NCI-H1105 treated with DMSO at 0.1 percent for 48 hours (cell line): ENCODE data around the gene AHI1.
"Not testable (repeated sequence)": the region's sequence is repeated elsewhere in the genome, so short reads cannot be mapped to it uniquely, and the experiment has no call there.

ENCODE experiments used
- DNase-seq: peaks from one replicate; lab custom pipeline; 2025; lab: John Stamatoyannopoulos, UW

The AHI1 gene

DNA sequence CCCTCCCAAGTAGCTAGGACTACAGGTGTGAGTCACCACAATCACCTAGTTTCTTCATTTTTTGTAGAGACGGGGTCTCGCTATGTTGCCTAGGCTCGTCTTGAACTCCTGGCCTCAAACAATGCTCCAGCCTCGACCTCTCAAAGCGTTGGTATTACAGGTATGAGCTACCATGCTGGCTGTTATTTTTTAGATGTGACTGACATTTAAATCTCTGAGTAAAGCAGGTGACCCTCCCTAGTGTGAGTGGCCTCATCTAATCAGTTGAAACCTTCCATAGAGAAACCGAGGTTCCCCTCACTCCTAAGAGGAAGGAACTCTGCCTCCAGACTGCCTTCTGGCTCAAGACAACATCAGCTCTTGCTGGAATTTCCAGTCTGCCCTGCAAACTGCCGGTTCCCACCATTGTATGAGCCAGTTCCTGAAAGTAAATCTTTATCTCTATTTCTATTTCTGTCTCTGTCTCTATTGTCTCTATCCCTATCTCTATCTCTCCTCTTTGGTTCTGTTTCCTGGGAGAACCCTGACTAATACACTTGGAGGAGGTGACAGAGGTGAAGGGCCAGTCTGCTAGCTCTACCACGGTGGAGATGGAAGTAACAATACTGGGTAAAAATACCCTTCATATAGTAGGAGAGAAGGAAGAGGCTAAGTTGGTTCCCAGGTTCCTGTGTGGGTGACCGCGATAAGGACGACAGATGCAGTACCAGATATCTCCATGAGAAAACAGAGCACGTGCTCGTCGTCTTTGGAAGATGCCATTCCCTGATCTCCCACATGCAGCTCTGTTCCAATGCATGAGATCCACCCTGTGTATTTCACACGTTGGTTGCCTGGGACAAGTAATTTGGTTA lies 235.4 kb downstream of the AHI1 start:
- DNase-seq = no peak

DNA sequence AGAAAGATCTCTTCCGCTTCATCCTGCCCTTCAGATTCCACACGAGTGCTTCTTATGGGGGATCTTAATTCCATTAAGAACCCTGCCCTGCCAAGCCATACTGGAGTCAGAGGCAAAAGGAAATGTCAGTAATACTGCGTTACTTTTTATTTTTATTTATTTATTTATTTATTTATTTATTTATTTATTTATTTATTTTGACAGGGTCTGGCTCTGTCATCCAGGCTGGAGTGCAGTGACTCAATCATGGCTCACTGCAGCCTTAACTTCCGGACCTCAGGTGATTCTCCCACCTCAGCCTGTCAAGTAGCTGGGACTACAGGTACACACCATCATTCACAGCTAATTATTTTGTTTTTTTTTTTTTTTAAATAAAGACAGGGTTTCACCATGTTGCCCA lies 236.9 kb downstream of the AHI1 start:
- DNase-seq = no peak

- no peak for DNase-seq
Observed at GRCh38 chr6:135258970-135259369, 238.6 kb downstream of the AHI1 start.

- no peak for DNase-seq
Observed at GRCh38 chr6:135257631-135258405, 239.7 kb downstream of the AHI1 start.

DNA sequence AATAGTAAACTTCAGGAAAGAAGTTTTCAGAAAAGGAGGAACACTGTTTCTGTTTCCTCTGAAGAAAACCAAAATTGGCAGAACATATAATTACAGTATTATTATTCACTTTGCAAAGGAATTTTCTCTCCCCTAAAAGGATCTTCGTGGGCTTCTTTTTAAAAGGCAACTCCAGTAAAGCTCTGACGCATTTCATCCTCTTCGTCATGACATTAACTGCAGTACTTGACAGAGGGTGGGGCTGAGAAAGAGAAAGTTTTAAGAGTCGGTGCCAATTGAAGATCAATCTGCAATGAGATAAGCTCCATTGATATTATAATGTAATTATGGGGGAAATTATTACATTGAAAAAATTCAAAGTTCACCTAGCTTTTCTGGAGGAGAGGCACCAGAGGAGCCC lies 240.7 kb downstream of the AHI1 start:
- DNase-seq = no peak

DNA sequence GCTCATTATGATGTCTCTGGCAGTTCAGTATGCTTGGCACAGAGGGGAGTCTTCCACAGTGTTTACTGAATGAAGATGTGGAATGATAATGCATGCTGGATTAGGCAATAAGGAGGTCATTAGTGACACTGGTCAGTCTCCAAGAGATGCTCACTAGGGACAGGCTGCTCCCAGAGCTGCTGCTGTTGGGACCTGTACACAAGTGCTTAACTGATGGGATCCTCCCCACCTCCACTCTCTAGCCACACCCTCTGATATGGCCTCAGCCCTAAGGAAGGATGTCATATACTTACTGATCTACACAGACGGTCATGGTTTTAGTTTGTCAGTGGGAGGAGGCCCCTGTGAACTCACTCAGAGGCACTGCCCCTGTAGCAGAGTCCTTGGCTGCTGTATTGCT lies 243.1 kb downstream of the AHI1 start:
- no peak for DNase-seq

GRCh38 chr6:135251498-135252441 lies 245.8 kb downstream of the AHI1 start:
- DNase-seq = peak; percentile 52

DNA sequence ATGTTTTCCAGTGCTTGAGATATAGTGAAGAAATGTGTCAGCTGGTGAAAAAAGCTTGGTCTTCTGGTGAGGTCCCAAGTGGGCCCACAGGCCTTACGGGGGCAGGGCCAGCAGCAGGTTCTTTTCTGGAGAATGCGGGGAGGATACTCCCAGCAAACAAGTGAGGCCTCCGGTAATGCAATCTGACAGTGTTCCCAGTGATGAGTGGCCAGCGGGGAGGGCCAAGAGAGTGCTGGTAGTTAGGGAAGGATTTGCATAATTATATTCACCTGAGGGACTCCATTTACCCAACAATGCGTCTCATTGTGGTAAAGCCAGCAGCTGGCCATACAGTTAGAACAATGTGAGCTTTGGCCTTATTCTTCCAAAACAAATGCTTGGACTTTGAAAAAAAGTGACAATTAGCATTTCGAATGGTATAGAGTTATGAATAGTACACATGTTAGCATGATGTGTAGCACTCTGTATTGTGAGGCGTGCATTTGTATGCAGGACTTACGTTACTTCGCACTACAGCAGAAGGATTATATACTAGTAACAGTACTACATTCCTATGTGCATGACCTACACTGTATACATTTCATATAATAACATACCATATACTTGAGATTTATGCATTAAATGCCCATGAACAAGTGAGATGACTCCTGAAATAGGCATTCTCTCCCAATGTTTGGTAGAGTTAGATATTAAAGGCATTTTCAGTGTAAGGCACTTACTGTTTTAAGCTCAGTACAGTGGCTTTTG lies 246.6 kb downstream of the AHI1 start:
- DNase-seq = no peak

- no peak for DNase-seq
Observed at GRCh38 chr6:135250234-135250633, 247.3 kb downstream of the AHI1 start.

DNA sequence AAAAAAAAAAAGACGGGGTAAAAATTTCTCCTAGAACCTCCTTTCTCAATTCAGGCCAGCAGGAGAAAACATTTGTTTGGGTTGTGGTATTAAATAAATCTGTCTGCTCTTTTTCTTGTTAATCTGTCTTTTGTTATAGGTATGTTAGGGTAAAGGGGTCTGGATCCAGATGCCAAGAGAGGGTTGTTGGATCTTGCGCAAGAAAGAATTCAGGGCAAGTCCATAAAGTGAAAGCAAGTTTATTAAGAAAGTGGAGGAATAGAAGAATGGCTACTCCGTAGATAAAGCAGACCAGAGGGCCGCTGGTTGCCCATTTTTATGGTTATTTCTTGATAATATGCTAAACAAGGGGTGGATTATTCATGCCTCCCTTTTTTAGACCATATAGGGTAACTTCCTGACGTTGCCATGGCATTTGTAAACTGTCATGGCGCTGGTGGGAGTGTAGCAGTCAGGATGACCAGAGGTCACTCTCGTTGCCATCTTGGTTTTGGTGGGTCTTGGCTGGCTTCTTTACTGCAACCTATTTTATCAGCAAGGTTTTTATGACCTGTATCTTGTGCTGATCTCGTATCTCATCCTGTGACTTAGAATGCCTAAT lies 251.0 kb downstream of the AHI1 start:
- DNase-seq = not testable (repeated sequence)

GRCh38 chr6:135244805-135245204 lies 252.7 kb downstream of the AHI1 start:
- DNase-seq = no peak

DNA sequence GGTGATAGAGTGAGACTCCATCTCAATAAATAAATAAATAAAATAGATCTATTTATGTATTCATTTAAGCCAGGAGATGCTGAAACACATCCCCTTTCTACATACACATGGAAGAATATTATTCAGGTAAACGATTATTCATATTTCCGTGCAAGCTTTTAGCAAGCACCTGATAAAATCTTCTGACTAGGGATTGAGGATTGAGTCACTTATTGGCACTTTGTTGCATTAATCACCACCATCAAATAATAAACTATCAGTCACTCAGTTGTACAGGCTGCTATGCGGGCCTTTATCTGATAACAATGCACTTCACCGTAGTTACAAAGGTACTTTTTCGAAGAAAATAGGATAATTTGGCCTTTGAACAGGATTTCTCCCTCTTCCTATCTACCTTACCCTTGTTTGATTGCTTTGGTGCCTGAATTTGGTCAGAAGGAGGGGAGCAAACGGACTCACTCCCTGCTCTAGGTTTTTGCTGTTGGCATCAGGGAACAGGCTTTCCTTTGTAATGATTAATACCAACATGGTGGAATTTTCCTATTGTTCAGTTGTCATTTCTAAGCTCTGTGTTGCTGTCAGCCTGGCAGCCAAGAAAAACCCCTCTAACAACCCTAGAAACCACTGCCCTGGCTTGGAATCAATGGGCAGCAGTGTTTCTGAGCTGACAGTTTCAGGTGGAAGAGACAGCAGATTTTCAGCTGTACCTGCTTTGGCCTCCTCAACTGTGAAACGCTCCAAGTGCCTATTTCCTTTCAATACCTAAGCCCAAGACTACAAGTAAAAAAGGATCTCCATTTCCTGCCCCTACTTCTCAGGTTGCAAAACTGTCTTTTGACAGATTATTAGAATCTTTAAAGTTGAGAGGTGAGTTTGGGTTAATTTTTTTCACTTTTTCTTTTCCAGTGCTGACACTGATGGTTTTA lies 253.4 kb downstream of the AHI1 start:
- no peak for DNase-seq

DNA sequence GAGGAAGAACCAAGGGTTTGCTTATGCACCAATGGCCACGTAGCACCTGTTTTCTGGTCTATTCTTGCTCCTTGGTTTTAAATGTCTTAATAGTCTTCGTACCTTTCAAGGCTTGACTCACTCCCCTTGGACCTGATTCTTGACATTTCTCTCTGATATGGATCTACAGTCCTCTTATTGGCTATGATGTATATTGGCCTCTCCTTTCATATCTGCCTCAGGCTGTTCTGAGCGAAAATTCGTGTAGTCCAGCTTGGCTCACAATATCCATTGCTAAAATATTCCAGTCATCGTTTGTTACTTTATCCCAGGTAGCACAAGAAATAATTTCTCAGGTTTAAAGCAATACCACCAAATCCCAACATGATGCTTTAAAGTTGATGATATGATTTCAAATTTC lies 256.8 kb downstream of the AHI1 start:
- no peak for DNase-seq

DNA sequence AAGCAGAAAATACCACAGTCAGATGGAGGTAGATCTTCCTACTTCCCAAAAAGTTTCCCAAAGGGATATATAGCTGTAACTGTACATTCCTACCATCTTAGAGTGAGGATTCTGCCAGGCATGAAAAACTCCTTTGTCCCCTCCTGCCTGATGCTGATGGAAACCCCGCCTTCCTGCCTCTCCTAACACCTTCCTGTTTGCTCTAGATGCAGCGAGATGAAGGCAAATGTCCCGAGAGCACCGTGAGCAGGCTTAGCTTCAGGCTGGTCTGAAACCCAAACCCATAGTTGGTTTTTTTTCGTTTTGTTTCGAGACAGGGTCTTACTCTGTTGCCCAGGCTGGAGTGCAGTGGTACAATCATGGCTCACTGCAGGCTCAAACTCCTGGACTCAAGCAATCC lies 260.8 kb downstream of the AHI1 start:
- no peak for DNase-seq

GRCh38 chr6:135236319-135236718 lies 261.2 kb downstream of the AHI1 start:
- no peak for DNase-seq

- DNase-seq = no peak
Observed at GRCh38 chr6:135235716-135236115, 261.8 kb downstream of the AHI1 start.

GRCh38 chr6:135234492-135234780 lies 263.1 kb downstream of the AHI1 start:
- DNase-seq = no peak

GRCh38 chr6:135233686-135234491 lies 263.7 kb downstream of the AHI1 start:
- no peak for DNase-seq
